Parathyroid adenoma (tissue), 2 donors: Measurements from ENCODE around the gene ATP6V0C.

Experiments used
- H2AFZ ChIP-seq: fragments of 300-600 bp; sonication (generic); one replicate; pipeline ENCODE4 v1.7.0; 2017; ENCODE audit warnings: antibody characterized with exemption, mild to moderate bottlenecking
- H3K27ac ChIP-seq: fragments of 300-600 bp; sonication (generic); one replicate; pipeline ENCODE4 v1.7.0; 2017
- H3K27me3 ChIP-seq: fragments of 300-600 bp; sonication (generic); one replicate; pipeline ENCODE4 v1.7.0; 2017; ENCODE audit warnings: low read length; ENCODE audit not compliant: control insufficient read depth, insufficient read depth
- H3K36me3 ChIP-seq: fragments of 300-600 bp; sonication (generic); one replicate; pipeline ENCODE4 v1.7.0; 2017; ENCODE audit warnings: low read length; ENCODE audit not compliant: control insufficient read depth, insufficient read depth
- H3K4me1 ChIP-seq: fragments of 300-600 bp; sonication (generic); one replicate; pipeline ENCODE4 v1.7.0; 2017; ENCODE audit warnings: control low read depth
- H3K4me2 ChIP-seq: fragments of 300-600 bp; sonication (generic); one replicate; pipeline ENCODE4 v1.7.0; 2017; ENCODE audit warnings: low read length
- H3K4me3 ChIP-seq: fragments of 300-600 bp; sonication (generic); one replicate; pipeline ENCODE4 v1.7.0; 2017; ENCODE audit warnings: low read depth, low read length
- H3K79me2 ChIP-seq: fragments of 300-600 bp; sonication (generic); one replicate; pipeline ENCODE4 v1.7.0; 2017; ENCODE audit warnings: control low read depth
- H3K9ac ChIP-seq: fragments of 300-600 bp; sonication (generic); one replicate; pipeline ENCODE4 v1.7.0; 2017; ENCODE audit warnings: mild to moderate bottlenecking
- H3K9me3 ChIP-seq: fragments of 300-600 bp; sonication (generic); one replicate; pipeline ENCODE4 v1.7.0; 2017; ENCODE audit warnings: low read length; ENCODE audit not compliant: control insufficient read depth
- CTCF ChIP-seq: fragments of 300-600 bp; sonication (generic); IDR thresholded peaks from one replicate; pipeline ENCODE4 v1.7.0; 2017; ENCODE audit warnings: antibody characterized with exemption, mild to moderate bottlenecking
- donor health status: primary hyperparathyroidism.

ATP6V0C gene

GRCh38 chr16:2507665-2508064, 6.1 kb upstream of the ATP6V0C start:
- no peak overlapping the region for H3K9ac ChIP-seq
- no peaks in the 10 kb centered on the region for H3K27me3 ChIP-seq
- TF ChIP-seq CTCF, result no peak
- H2AFZ ChIP-seq, result no peak overlapping the region
- no peak overlapping the region for H3K27ac ChIP-seq
- no peak overlapping the region for H3K4me2 ChIP-seq
- H3K9me3 ChIP-seq, result no peaks in the 10 kb centered on the region
- peaks cover 12% of the 10 kb centered on the region for H3K4me1 ChIP-seq
- no peaks in the 10 kb centered on the region for H3K79me2 ChIP-seq
- no peaks in the 10 kb centered on the region for H3K36me3 ChIP-seq
- no peak overlapping the region for H3K4me3 ChIP-seq

- no peak overlapping the region for H3K4me2 ChIP-seq
- H3K9ac ChIP-seq, result no peak overlapping the region
- no peak overlapping the region for H3K4me3 ChIP-seq
- no peak for TF ChIP-seq CTCF
- H3K79me2 ChIP-seq, result no peaks in the 10 kb centered on the region
- H3K27me3 ChIP-seq, result no peaks in the 10 kb centered on the region
- no peak overlapping the region for H3K27ac ChIP-seq
- H3K9me3 ChIP-seq, result no peaks in the 10 kb centered on the region
- H2AFZ ChIP-seq, result no peak overlapping the region
- H3K4me1 ChIP-seq, result peaks cover 18% of the 10 kb centered on the region
- no peaks in the 10 kb centered on the region for H3K36me3 ChIP-seq
Measured at GRCh38 chr16:2508722-2509400, 4.9 kb upstream of the ATP6V0C start.

- Histone ChIP-seq H3K9ac (no peak overlapping the region), H3K4me2 (no peak overlapping the region), H3K36me3 (no peaks in the 10 kb centered on the region), H3K79me2 (peaks cover 21% of the 10 kb centered on the region), H2AFZ (no peak overlapping the region), H3K4me3 (no peak overlapping the region), H3K9me3 (no peaks in the 10 kb centered on the region), H3K4me1 (peaks cover 29% of the 10 kb centered on the region), H3K27me3 (no peaks in the 10 kb centered on the region), H3K27ac (peak overlapping the region; percentile 99)
- TF ChIP-seq CTCF, result no peak
Measured at GRCh38 chr16:2511128-2511800, 2.5 kb upstream of the ATP6V0C start.

- Histone ChIP-seq H3K27ac (peak overlapping the region; percentile 99), H3K4me3 (peak overlapping the region; percentile 72), H3K36me3 (no peaks in the 10 kb centered on the region), H3K4me1 (peaks cover 38% of the 10 kb centered on the region), H3K9me3 (no peaks in the 10 kb centered on the region), H2AFZ (peak overlapping the region; percentile 92), H3K27me3 (no peaks in the 10 kb centered on the region), H3K79me2 (peaks cover 30% of the 10 kb centered on the region), H3K4me2 (peak overlapping the region; percentile 98), H3K9ac (no peak overlapping the region)
- TF ChIP-seq CTCF, result no peak
Measured at GRCh38 chr16:2511996-2512734, 1.6 kb upstream of the ATP6V0C start.
